Measurements from ENCODE around the gene SLC47A1.
A peak's percentile ranks its signal among the peaks of the same experiment; 100 is the strongest.
"Not testable (repeated sequence)": the region's sequence is repeated elsewhere in the genome, so short reads cannot be mapped to it uniquely, and the experiment has no call there.

SLC47A1 gene

GRCh38 chr17:19579192-19579761 is 45.6 kb downstream of the SLC47A1 start (continued):
- no peak for TF ChIP-seq ZNF521 (tag by site-specific recombination; IDR thresholded peaks at IDR 0.05)
- TF ChIP-seq SP2 (tag by site-specific recombination; IDR thresholded peaks at IDR 0.05) = no peak

- TF ChIP-seq ZNF146 (tag by site-specific recombination; IDR thresholded peaks at IDR 0.05) (no peak), ZNF660 (tag by site-specific recombination; IDR thresholded peaks at IDR 0.05) (no peak), ZNF114 (tag by site-specific recombination; IDR thresholded peaks at IDR 0.05) (no peak), ZNF311 (tag by site-specific recombination; IDR thresholded peaks at IDR 0.05; ENCODE audit: borderline replicate concordance) (no peak), ZNF121 (tag by site-specific recombination; IDR thresholded peaks at IDR 0.05) (peak; percentile 88)
- no peaks in the 10 kb centered on the region; a peak in 1 of 3 replicates for H3K36me3 ChIP-seq (ENCODE audit: control insufficient read depth in 2 of 2, insufficient read depth in 1 of 2, low read length in 2 of 2)
- no peak overlapping the region for H3K27ac ChIP-seq (ENCODE audit: extremely low read depth, low read depth, low read length)
- ChIA-PET POLR2A (no interaction called here), CTCF (no interaction called here)
- H3K4me3 ChIP-seq (ENCODE audit: low read depth, low read length) = no peak overlapping the region
- H3K9me3 ChIP-seq (ENCODE audit: control insufficient read depth, insufficient read depth, low read depth, low read length) = no peaks in the 10 kb centered on the region
- no peaks in the 10 kb centered on the region for H3K4me1 ChIP-seq (ENCODE audit: control insufficient read depth, insufficient read depth, low read length)
These were observed 46.4 kb downstream of the SLC47A1 start for GRCh38 chr17:19579867-19580565.

- H3K36me3 ChIP-seq (ENCODE audit: control insufficient read depth in 2 of 2, insufficient read depth in 1 of 2, low read length in 2 of 2); H3K4me3 ChIP-seq (ENCODE audit: low read depth, low read length); H3K4me1 ChIP-seq (ENCODE audit: control insufficient read depth, insufficient read depth, low read length); CTCF ChIA-PET; POLR2A ChIA-PET; H3K27ac ChIP-seq (ENCODE audit: extremely low read depth, low read depth, low read length); H3K9me3 ChIP-seq (ENCODE audit: control insufficient read depth, insufficient read depth, low read depth, low read length): not testable (repeated sequence)
These were observed 46.9 kb downstream of the SLC47A1 start for GRCh38 chr17:19580566-19580920.

GRCh38 chr17:19582152-19582551 is 48.5 kb downstream of the SLC47A1 start:
- POLR2A ChIA-PET; H3K9me3 ChIP-seq (ENCODE audit: control insufficient read depth, insufficient read depth, low read depth, low read length); H3K36me3 ChIP-seq (ENCODE audit: control insufficient read depth in 2 of 2, insufficient read depth in 1 of 2, low read length in 2 of 2); H3K27ac ChIP-seq (ENCODE audit: extremely low read depth, low read depth, low read length); H3K4me1 ChIP-seq (ENCODE audit: control insufficient read depth, insufficient read depth, low read length); H3K4me3 ChIP-seq (ENCODE audit: low read depth, low read length); CTCF ChIA-PET: not testable (repeated sequence)

GRCh38 chr17:19583871-19584270 is 50.2 kb downstream of the SLC47A1 start:
- H3K36me3 ChIP-seq (ENCODE audit: control insufficient read depth in 2 of 2, insufficient read depth in 1 of 2, low read length in 2 of 2) = no peaks in the 10 kb centered on the region
- no peaks in the 10 kb centered on the region for H3K4me1 ChIP-seq (ENCODE audit: control insufficient read depth, insufficient read depth, low read length)
- H3K4me3 ChIP-seq (ENCODE audit: low read depth, low read length) = no peak overlapping the region
- H3K27ac ChIP-seq (ENCODE audit: extremely low read depth, low read depth, low read length) = no peak overlapping the region
- ChIA-PET CTCF (interaction anchor here (0.7 to 1.4 kb wide), 3 partner anchors 10 to 183 kb away, joined by 3 to 4 read pairs (median 3); no protein-coding TSS in a partner anchor), POLR2A (interaction anchor here (0.7 to 1.9 kb wide), 2 partner anchors 29 to 65 kb away, joined by 4 to 5 read pairs; partner anchors contain the start of gene ALDH3A2)
- H3K9me3 ChIP-seq (ENCODE audit: control insufficient read depth, insufficient read depth, low read depth, low read length) = no peaks in the 10 kb centered on the region
- TF ChIP-seq ZFP37 (tag by site-specific recombination; IDR thresholded peaks at IDR 0.05) (no peak), ZNF449 (tag by site-specific recombination; IDR thresholded peaks at IDR 0.05) (no peak), ZNF248 (tag by site-specific recombination; IDR thresholded peaks at IDR 0.05) (no peak), ZNF398 (tag by site-specific recombination; IDR thresholded peaks at IDR 0.05) (no peak), ZNF626 (tag by site-specific recombination; IDR thresholded peaks at IDR 0.05) (no peak), ZBTB48 (tag by site-specific recombination; IDR thresholded peaks at IDR 0.05) (no peak), ZFHX2 (tag by site-specific recombination; conservative IDR thresholded peaks at IDR 0.05) (no peak), ZSCAN18 (tag by site-specific recombination; IDR thresholded peaks at IDR 0.05) (no peak), ZNF768 (tag by site-specific recombination; IDR thresholded peaks at IDR 0.05) (no peak), ZNF391 (tag by site-specific recombination; IDR thresholded peaks at IDR 0.05; ENCODE audit: borderline replicate concordance, low read depth) (no peak), ZBTB17 (tag by site-specific recombination; IDR thresholded peaks at IDR 0.05) (no peak), GFI1B (tag by site-specific recombination; IDR thresholded peaks at IDR 0.05) (no peak), ZNF629 (tag by site-specific recombination; IDR thresholded peaks at IDR 0.05) (no peak), ZBTB21 (tag by site-specific recombination; IDR thresholded peaks at IDR 0.05) (no peak), ZNF830 (tag by site-specific recombination; IDR thresholded peaks at IDR 0.05; ENCODE audit: low read depth) (no peak), YY2 (tag by site-specific recombination; IDR thresholded peaks at IDR 0.05) (no peak)

Measured in HEK293 (cell line).